Endothelial cell of umbilical vein (primary cell): ENCODE data around the gene PHAF1. TPM values are rescaled to one million over a fixed set of nuclear protein-coding genes. Genes with fewer than 3 reads are reported as not detected.

Source experiments
- BruUV-seq: library from RNA; stranded (reverse); fragments of 400-500 nt; replicated peaks from 2 replicates; lab custom pipeline; 2021; lab: Mats Ljungman, UMichigan
- CTCF ChIA-PET: fragments of 300-600, 350-600 bp; sonication (Branson Sonifier 250); formaldehyde crosslinking; loops from one replicate; lab custom pipeline; 2021; ENCODE audit warnings: antibody characterized with exemption, inconsistent platforms; lab: Charles Lee
- POLR2A ChIA-PET: fragments of 300-600, 350-600 bp; sonication (Branson Sonifier 250); formaldehyde crosslinking; loops from one replicate; lab custom pipeline; 2021; ENCODE audit warnings: antibody characterized with exemption, inconsistent platforms; lab: Charles Lee
- DNase-seq: peaks from one replicate; pipeline ENCODE4 v3.0.0-alpha.2; 2011; ENCODE audit warnings: low read depth, low spot score
- FAIRE-seq: peaks from 2 replicates; lab custom pipeline; 2011; peaks lifted over from hg19 to GRCh38; lab: Jason Lieb, UNC
- H2AFZ ChIP-seq: 2 replicates; pipeline ENCODE4 v1.6.0; 2012; ENCODE audit warnings: low read depth, low read length, control low read depth, inconsistent platforms
- H3K27ac ChIP-seq: 2 replicates; pipeline ENCODE4 v1.5.1; 2011; ENCODE audit warnings: low read depth, mild to moderate bottlenecking, control low read depth, low read length, moderate library complexity; ENCODE audit not compliant: insufficient read depth
- H3K27me3 ChIP-seq, 2 experiments: 2 replicates each; pipeline versions ENCODE4 v1.6.0 to v1.6.1; 2011; ENCODE audit warnings: low read length in 2 of 2, mixed read lengths in 1 of 2; ENCODE audit not compliant: control insufficient read depth in 2 of 2, insufficient read depth in 2 of 2
- H3K36me3 ChIP-seq, 2 experiments: 2 replicates in 1 of 2; 3 replicates in 1 of 2; pipeline ENCODE4 v1.5.1; 2011; ENCODE audit warnings: low read length in 2 of 2, mild to moderate bottlenecking in 1 of 2, moderate library complexity in 1 of 2; ENCODE audit not compliant: control insufficient read depth in 2 of 2, insufficient read depth in 2 of 2; ENCODE audit errors: extremely low read depth in 1 of 2
- H3K4me1 ChIP-seq: 3 replicates; pipeline ENCODE4 v1.5.1; 2011; ENCODE audit warnings: mild to moderate bottlenecking, low read length; ENCODE audit not compliant: control insufficient read depth, insufficient read depth; ENCODE audit errors: extremely low read depth
- H3K4me2 ChIP-seq: 2 replicates; pipeline ENCODE4 v1.6.1; 2011; ENCODE audit warnings: low read length, control low read depth, mixed read lengths; ENCODE audit not compliant: insufficient read depth
- H3K4me3 ChIP-seq, 3 experiments: fragments of 200-600 bp in 1 of 3; sonication (generic), shearing (Covaris generic) in 1 of 3; replicated peaks in 1 of 3; 2 replicates each; pipeline ENCODE4 v1.5.1; 2011 to 2016; ENCODE audit warnings: control low read depth in 3 of 3, low read length in 3 of 3, mild to moderate bottlenecking in 2 of 3, inconsistent platforms in 1 of 3, low read depth in 1 of 3, moderate library complexity in 1 of 3; ENCODE audit not compliant: insufficient read depth in 1 of 3
- H3K79me2 ChIP-seq: 2 replicates; pipeline ENCODE4 v1.6.0; 2012; ENCODE audit warnings: low read length, inconsistent platforms; ENCODE audit not compliant: control insufficient read depth, insufficient read depth
- H3K9ac ChIP-seq: replicated peaks from 2 replicates; pipeline ENCODE3; 2011; ENCODE audit warnings: low read length, control low read depth; ENCODE audit not compliant: insufficient read depth; ENCODE audit errors: extremely low read depth
- H3K9me1 ChIP-seq: replicated peaks from 3 replicates; pipeline ENCODE4 v1.6.0; 2011; ENCODE audit warnings: mild to moderate bottlenecking, low read length; ENCODE audit not compliant: control insufficient read depth, insufficient read depth; ENCODE audit errors: extremely low read depth
- H3K9me3 ChIP-seq: replicated peaks from 2 replicates; pipeline ENCODE4 v1.5.1; 2012; ENCODE audit warnings: low read length, inconsistent platforms; ENCODE audit not compliant: control insufficient read depth, insufficient read depth
- H4K20me1 ChIP-seq: replicated peaks from 2 replicates; pipeline ENCODE3; 2011; ENCODE audit warnings: mild to moderate bottlenecking, low read length; ENCODE audit not compliant: control insufficient read depth, insufficient read depth; ENCODE audit errors: extremely low read depth
- EZH2 ChIP-seq: IDR thresholded peaks from 2 replicates; pipeline ENCODE4 v1.6.1; 2012; ENCODE audit warnings: borderline replicate concordance, low read depth, mild to moderate bottlenecking, moderate library complexity, low read length, inconsistent platforms; ENCODE audit not compliant: severe bottlenecking
- FOS ChIP-seq: IDR thresholded peaks from 2 replicates; pipeline ENCODE4 v1.6.1; 2011; ENCODE audit warnings: mild to moderate bottlenecking, low read length, moderate library complexity, borderline replicate concordance; ENCODE audit not compliant: insufficient read depth
- GATA2 ChIP-seq: IDR thresholded peaks from 2 replicates; pipeline ENCODE4 v1.7.0; 2011; ENCODE audit warnings: low read depth, mild to moderate bottlenecking, moderate library complexity, mixed read lengths, low read length; ENCODE audit not compliant: insufficient read length, insufficient read depth
- JUN ChIP-seq: IDR thresholded peaks from 2 replicates; pipeline ENCODE4 v1.6.1; 2011; ENCODE audit warnings: borderline replicate concordance, low read depth; ENCODE audit not compliant: insufficient read length, insufficient read depth
- MYC ChIP-seq: IDR thresholded peaks from one replicate; pipeline ENCODE4 v1.6.1; 2011; ENCODE audit warnings: mild to moderate bottlenecking, low read depth, low read length
- POLR2A ChIP-seq: IDR thresholded peaks from 2 replicates; pipeline ENCODE4 v1.6.1; 2012; ENCODE audit warnings: low read depth, mild to moderate bottlenecking, control low read depth, low read length
- POLR2AphosphoS5 ChIP-seq: IDR thresholded peaks from 2 replicates; pipeline ENCODE4 v1.6.1; 2012; ENCODE audit warnings: low read depth, mild to moderate bottlenecking, control low read depth, low read length, moderate library complexity; ENCODE audit not compliant: insufficient read depth
- dilution Hi-C: fragments of 300-500 bp; cut with MboI; formaldehyde crosslinking; loops from one replicate; pipeline ENCODE4 v1.15.0; 2019; ENCODE audit warnings: low sequenced_read_pairs; ENCODE audit not compliant: extremely low pct_ligation_motif_present
- intact Hi-C: fragments of 100-400 bp; cut with micrococcal nuclease; formaldehyde crosslinking; loops from one replicate; pipeline ENCODE4 v1.10.0; 2022
- polyA plus RNA-seq, 4 experiments: library from polyadenylated mRNA; depleted of rRNA in 3 of 4; stranded (reverse) in 3 of 4; unstranded in 1 of 4; fragments of >200 nt; gene quantifications; 2 replicates each; pipeline versions ENCODE4 v1.2.1 to v1.2.3, GENCODE V29; 2011 to 2012; ENCODE audit warnings: missing spikeins in 1 of 4
- total RNA-seq: library from RNA; stranded (reverse); gene quantifications from 2 replicates; pipeline ENCODE4 v1.2.3, GENCODE V29; 2021
- TF ChIP-seq, protein P1 (sequence below): IDR thresholded peaks from 2 replicates; pipeline ENCODE4 v1.6.1; 2011; ENCODE audit not compliant: insufficient read depth, insufficient read length
- TF ChIP-seq, protein P2 (sequence below), 2 donors: IDR thresholded peaks; 1 replicate in 1 of 2; 2 replicates in 1 of 2; pipeline ENCODE4 v1.5.1; 2011; ENCODE audit warnings: low read length in 2 of 2, mild to moderate bottlenecking in 2 of 2, moderate library complexity in 2 of 2, control low read depth in 1 of 2, inconsistent platforms in 1 of 2, low read depth in 1 of 2; ENCODE audit not compliant: insufficient read depth in 1 of 2; ENCODE audit errors: extremely low read depth in 1 of 2

The PHAF1 gene
- total and polyA plus RNA-seq, 2 donors (not counting 3 experiments of a cell fraction or from before 2014, with no cell fraction given): 18.5 to 21.9 TPM

DNA sequence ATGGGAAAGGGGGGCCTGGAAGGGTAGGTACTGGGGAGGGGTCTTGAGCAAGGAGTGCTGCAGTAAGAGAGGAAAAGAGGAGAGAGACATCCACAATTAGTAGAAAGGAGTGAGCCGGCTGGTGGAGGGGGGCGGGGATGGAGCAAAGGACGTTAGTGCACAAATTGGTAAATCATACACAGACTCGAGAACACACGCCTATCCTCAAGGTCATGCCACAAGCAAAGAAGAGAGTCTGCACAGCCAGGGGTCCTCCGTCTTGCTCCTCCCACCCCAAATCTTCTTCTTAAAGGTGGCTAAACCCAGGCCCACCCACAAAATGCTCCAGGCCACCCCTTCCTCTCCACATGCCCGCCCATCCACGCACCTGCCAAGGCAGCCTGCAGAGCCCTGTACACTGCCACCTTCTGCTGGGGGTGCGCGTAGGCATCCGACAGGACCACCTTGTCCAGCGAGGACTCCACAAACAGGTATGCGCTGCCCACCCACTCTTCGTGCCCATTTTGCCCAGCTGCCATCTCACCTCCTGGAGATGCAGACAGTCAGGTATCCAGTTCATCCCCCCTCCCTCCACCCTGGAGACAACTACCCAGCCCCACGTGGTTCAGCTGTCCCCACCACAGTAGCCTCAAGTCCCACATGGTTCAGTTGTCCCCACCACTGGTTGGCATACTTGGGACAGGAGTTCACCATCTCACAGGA is 46.6 kb downstream of the PHAF1 start:
- TF ChIP-seq FOS (no peak), GATA2 (no peak), POLR2A (no peak), JUN (no peak), MYC (no peak), POLR2AphosphoS5 (no peak), EZH2 (no peak)
- TF ChIP-seq, protein P1, sequence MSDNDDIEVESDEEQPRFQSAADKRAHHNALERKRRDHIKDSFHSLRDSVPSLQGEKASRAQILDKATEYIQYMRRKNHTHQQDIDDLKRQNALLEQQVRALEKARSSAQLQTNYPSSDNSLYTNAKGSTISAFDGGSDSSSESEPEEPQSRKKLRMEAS: no peak
- TF ChIP-seq, protein P2, sequence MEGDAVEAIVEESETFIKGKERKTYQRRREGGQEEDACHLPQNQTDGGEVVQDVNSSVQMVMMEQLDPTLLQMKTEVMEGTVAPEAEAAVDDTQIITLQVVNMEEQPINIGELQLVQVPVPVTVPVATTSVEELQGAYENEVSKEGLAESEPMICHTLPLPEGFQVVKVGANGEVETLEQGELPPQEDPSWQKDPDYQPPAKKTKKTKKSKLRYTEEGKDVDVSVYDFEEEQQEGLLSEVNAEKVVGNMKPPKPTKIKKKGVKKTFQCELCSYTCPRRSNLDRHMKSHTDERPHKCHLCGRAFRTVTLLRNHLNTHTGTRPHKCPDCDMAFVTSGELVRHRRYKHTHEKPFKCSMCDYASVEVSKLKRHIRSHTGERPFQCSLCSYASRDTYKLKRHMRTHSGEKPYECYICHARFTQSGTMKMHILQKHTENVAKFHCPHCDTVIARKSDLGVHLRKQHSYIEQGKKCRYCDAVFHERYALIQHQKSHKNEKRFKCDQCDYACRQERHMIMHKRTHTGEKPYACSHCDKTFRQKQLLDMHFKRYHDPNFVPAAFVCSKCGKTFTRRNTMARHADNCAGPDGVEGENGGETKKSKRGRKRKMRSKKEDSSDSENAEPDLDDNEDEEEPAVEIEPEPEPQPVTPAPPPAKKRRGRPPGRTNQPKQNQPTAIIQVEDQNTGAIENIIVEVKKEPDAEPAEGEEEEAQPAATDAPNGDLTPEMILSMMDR (IDR thresholded peaks at IDR 0.05; ENCODE audit: extremely low read depth in 1 of 2, insufficient read depth in 1 of 2, low read depth in 1 of 2, low read length in 2 of 2): no peak
- DNase-seq: no peak
- H3K4me2 ChIP-seq: no peak overlapping the region
- H3K27ac ChIP-seq: no peak overlapping the region
- FAIRE-seq: no peak
- H3K9me3 ChIP-seq: no peaks in the 10 kb centered on the region
- H3K36me3 ChIP-seq: no peaks in the 10 kb centered on the region
- no peaks in the 10 kb centered on the region for H4K20me1 ChIP-seq
- dilution Hi-C loops (no loop called here), intact Hi-C loops (no loop called here)
- POLR2A ChIA-PET: no interaction called here
- H3K4me3 ChIP-seq: no peak overlapping the region
- no peak overlapping the region for H2AFZ ChIP-seq
- H3K27me3 ChIP-seq: peaks cover 2% of the 10 kb centered on the region in 2 experiments
- no TSS peak for BruUV-seq
- H3K9me1 ChIP-seq: no peaks in the 10 kb centered on the region
- CTCF ChIA-PET: interaction anchor here (1.3 to 8.2 kb wide), 15 partner anchors 18 to 203 kb away, joined by 5 to 302 read pairs (median 20); no protein-coding TSS in a partner anchor
- no peaks in the 10 kb centered on the region for H3K79me2 ChIP-seq
- no peak overlapping the region for H3K9ac ChIP-seq
- peaks cover 4% of the 10 kb centered on the region for H3K4me1 ChIP-seq
